ENCODE measurements around the gene FFAR1.

DNA sequence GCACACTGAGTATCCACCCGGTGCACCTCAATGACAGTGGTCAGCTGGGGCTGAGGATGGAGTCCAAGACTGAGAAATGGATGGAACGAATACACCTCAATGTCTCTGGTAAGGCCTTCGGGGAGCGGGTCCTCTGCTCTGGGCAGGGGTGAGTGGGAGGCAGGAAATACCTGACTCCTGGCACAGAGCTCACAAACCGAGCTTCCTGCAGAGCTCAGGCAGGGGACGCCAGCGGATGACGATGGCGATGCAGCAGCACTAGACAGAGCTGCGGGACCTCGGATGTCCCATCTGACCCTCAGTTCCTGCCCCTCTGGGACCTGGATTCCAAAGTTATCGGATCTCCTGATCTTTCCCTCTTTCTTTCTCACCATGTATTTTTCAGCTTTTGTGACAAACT is 14.9 kb upstream of the FFAR1 start:
- TF ChIP-seq EZH2 (IDR thresholded peaks at IDR 0.05; ENCODE audit: low read depth): no peak
- TF ChIP-seq, protein P1, sequence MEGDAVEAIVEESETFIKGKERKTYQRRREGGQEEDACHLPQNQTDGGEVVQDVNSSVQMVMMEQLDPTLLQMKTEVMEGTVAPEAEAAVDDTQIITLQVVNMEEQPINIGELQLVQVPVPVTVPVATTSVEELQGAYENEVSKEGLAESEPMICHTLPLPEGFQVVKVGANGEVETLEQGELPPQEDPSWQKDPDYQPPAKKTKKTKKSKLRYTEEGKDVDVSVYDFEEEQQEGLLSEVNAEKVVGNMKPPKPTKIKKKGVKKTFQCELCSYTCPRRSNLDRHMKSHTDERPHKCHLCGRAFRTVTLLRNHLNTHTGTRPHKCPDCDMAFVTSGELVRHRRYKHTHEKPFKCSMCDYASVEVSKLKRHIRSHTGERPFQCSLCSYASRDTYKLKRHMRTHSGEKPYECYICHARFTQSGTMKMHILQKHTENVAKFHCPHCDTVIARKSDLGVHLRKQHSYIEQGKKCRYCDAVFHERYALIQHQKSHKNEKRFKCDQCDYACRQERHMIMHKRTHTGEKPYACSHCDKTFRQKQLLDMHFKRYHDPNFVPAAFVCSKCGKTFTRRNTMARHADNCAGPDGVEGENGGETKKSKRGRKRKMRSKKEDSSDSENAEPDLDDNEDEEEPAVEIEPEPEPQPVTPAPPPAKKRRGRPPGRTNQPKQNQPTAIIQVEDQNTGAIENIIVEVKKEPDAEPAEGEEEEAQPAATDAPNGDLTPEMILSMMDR (conservative IDR thresholded peaks at IDR 0.05): no peak

All from PC-9 (cell line).